Hepatocyte (in vitro differentiated cells): ENCODE results near the gene FXYD1.

ENCODE experiments used
- CTCF ChIP-seq: fragments of 200-600 bp; sonication (generic); IDR thresholded peaks from 2 replicates; pipeline ENCODE4 v1.5.1; 2016; ENCODE audit warnings: antibody characterized with exemption, mild to moderate bottlenecking; ENCODE audit not compliant: poor library complexity
- EZH2 ChIP-seq: fragments of 200-600 bp; sonication (generic); IDR thresholded peaks from 2 replicates; pipeline ENCODE4 v1.6.1; 2016; ENCODE audit warnings: antibody characterized with exemption, mild to moderate bottlenecking, borderline replicate concordance
- EZH2phosphoT487 ChIP-seq: fragments of 200-600 bp; sonication (generic); IDR thresholded peaks from one replicate; pipeline ENCODE4 v1.6.1; 2018; ENCODE audit warnings: antibody characterized with exemption, mild to moderate bottlenecking, low read depth, moderate library complexity; ENCODE audit not compliant: unreplicated experiment, severe bottlenecking

GRCh38 chr19:35125270-35125717, 13.3 kb upstream of the FXYD1 start:
- no peak for TF ChIP-seq CTCF
- TF ChIP-seq EZH2phosphoT487, result no peak
- no peak for TF ChIP-seq EZH2
